Stimulated activated CD4-positive, alpha-beta T cell treated with anti-CD3 and anti-CD28 coated beads, Interleukin-4, amount 100 ng/mL, for 48 hours (primary cell): ENCODE measurements around the gene ANKRD33B.
A peak's percentile ranks its signal among the peaks of the same experiment; 100 is the strongest.
"Not testable (repeated sequence)": the region's sequence is repeated elsewhere in the genome, so short reads cannot be mapped to it uniquely, and the experiment has no call there.

ENCODE experiments used
- DNase-seq, 2 donors: peaks; one replicate each; pipeline ENCODE4 v3.0.0-alpha.2; 2020; ENCODE audit warnings: low read depth in 2 of 2

ANKRD33B gene

GRCh38 chr5:10563945-10564837 is at the start of gene ANKRD33B:
Gene ANKRD33B, plus strand, starts transcription at chr5:10564070. Its CDS starts 398 bp downstream, at chr5:10564468.
- DNase-seq: peak; percentile 67 to 74

DNA sequence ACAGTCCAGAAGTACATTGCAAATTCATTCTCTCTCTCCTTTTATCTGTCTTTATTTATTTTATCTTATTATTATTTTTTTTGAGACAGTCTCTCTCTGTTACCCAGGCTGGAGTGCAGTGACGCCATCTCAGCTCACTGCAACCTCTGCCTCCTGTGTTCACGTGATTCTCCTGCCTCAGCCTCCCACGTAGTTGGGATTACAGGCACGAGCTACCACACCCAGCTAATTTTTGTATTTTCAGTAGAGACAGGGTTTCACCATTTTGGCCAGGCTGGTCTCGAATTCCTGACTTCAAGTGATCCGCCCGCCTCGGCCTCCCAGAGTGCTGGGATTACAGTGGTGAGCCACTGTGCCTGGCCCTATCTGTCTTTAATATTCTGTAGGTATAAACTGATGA is 49.3 kb upstream of the ANKRD33B start:
- DNase-seq: not testable (repeated sequence)

- DNase-seq: no peak
These were observed 48.4 kb upstream of the ANKRD33B start for GRCh38 chr5:10515492-10515891.

GRCh38 chr5:10518347-10518746 is 45.5 kb upstream of the ANKRD33B start:
- no peak for DNase-seq

DNA sequence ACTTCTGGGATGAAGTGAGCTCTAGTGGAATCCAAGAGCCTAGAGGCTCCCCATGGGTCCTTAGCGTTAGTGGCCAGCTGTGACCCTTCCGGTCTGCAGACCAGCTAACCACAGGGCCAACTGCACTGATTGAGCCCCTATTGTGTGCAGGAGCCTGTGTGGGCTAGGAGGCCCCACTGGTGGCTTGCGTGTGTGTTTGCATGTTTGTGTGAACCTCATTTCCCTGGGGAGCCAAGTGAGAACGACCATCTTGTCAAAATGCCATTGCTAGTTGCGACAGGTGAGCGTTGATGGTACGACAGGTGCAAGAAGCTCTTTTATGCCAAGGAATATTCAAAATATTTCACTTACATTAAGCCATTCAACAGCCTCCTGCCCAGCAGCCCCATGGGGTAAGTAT is 44.1 kb upstream of the ANKRD33B start:
- DNase-seq: no peak

GRCh38 chr5:10520706-10521105 is 43.2 kb upstream of the ANKRD33B start:
- no peak for DNase-seq

GRCh38 chr5:10521466-10522223 is 42.2 kb upstream of the ANKRD33B start:
- DNase-seq: no peak

GRCh38 chr5:10522224-10522611 is 41.7 kb upstream of the ANKRD33B start:
- no peak for DNase-seq

- no peak for DNase-seq
These were observed 39.3 kb upstream of the ANKRD33B start for GRCh38 chr5:10524376-10525123.

DNA sequence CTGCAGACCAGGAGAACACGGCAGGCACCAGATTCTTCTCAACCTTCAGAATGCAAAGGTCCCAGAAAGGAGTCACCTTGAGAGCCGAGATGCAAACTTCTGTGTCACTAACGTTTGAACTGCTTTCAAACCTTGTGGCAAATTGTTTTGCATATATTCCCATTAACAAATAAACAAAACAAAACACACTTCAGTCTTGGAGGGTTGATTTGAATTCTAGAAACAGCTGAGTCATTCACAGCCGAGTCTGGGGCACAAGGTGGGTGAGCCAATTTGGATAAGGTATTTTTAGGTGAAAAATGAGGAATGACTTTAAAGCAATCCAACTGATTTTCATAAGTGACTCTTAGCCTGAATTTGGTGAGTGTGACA is 38.8 kb upstream of the ANKRD33B start:
- no peak for DNase-seq

DNA sequence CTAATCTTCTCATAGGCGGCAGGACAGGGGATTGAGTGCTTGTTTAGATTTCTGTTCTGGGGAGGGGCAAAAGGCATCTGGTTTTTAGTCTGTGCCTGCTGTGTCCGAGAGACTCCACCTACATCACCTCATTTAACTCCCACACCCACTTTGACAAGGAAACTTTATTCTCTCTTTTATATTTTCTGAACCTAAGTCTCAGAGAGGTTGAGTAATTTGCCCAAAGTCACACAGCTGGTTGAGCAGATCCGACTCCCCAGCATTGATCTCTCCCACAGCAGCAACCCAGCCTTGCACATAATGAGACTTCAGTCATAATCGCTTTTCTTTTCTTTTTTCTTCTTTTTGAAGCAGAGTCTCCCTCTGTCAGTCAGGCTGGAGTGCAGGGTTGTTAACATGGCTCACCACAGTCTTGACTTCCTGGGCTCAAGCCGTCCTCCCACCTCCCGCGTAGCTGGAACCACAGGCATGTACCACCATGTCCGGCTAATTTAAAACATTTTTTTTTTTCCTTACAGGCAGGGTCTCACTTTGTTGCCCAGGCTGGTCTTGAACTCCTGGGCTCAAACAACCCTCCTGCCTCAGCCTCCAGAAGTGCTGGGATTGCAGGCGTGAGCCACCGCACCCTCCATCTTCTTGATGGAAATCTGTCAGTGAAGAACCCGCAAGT is 36.5 kb upstream of the ANKRD33B start:
- no peak for DNase-seq

DNA sequence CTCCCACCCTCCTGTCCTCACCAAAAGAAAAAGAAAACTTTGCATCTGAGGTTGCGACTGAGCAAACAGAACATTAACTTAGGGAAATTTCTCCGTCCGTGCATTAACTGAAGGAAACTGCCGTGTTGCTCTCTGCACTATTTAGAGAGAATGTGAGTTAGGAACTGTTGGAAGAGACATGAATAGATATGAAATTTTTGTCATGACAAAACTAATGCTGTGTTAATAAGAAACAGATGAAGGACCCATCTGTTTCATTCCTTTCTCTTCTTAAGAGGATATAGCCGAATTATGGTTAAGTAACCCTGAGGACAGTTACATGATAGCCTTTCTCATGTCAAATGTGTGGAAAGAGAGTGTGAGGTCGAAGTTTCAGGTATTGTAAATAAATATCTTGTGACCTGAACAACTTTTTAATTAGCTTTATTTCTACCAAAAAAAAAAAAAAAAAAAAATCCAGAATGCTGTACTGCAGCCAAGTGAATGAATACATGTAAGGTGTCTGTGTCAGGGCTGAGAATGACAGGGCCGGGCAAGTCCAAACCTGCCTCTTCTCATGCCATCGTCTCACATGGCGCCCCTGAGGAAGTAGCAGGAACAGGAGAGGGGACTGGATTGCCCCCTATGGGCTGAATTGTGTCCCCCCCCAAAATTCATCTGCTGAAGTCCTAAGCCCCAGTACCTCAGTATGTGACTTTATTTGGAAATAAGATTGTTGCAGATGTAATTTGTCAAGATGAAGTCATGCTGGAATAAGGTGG is 35.6 kb upstream of the ANKRD33B start:
- no peak for DNase-seq

DNA sequence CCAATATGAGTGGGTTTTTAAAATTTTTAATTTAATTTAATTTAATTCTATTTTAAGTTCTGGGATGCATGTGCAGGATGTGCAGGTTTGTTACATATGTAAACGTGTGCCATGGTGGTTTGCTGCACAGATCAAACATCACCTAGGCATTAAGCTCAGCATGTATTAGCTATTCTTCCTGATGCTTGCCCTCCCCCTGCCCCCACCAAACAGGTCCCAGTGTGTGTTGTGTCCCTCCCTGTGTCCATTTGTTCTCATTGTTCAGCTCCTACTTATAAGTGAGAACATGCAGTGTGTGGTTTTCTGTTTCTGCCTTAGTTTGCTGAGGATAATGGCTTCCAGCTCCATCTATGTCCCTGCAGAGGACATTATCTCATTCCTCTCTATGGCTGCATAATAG is 35.0 kb upstream of the ANKRD33B start:
- no peak for DNase-seq

GRCh38 chr5:10530601-10531320 is 33.1 kb upstream of the ANKRD33B start:
- DNase-seq: no peak

DNA sequence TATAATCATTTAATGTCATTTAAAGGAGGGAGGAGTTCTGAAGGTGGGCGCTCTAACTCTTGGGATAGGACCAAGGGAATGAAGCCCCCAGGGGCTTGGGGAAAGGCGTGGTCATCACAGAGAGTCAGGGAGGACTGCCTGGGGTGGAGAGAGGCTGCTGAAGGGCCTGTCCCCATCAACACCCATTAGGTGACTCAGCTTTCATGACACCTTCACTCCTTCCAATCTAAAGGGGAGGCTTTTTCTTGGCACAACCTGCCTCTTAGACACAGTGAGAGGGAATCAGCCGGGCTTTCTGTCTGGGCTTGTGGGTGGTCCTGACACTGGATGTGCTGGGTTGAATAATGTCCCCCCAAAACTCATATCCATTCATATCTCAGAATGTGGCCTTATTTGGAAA is 31.4 kb upstream of the ANKRD33B start:
- DNase-seq: no peak

DNA sequence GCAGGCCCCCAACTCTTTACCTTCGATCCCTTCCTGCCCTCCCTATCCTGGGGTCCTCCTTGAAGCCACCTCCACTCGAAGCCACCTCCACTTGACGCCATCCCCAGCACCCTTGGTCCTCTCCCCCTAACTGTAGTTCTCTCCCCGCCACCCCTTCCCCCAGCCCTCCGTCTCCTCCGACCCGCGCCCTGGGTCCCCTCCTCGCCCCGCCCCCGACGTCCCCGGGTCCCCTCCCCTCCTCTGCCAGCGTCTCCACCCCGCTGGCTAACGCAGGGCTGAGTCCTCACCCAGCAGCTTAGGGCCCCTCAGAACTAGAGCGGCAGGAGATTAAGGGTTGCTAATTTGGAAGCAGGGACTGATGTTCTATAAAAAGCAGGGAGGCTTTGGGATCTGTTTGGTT is 30.6 kb upstream of the ANKRD33B start:
- DNase-seq: no peak

DNA sequence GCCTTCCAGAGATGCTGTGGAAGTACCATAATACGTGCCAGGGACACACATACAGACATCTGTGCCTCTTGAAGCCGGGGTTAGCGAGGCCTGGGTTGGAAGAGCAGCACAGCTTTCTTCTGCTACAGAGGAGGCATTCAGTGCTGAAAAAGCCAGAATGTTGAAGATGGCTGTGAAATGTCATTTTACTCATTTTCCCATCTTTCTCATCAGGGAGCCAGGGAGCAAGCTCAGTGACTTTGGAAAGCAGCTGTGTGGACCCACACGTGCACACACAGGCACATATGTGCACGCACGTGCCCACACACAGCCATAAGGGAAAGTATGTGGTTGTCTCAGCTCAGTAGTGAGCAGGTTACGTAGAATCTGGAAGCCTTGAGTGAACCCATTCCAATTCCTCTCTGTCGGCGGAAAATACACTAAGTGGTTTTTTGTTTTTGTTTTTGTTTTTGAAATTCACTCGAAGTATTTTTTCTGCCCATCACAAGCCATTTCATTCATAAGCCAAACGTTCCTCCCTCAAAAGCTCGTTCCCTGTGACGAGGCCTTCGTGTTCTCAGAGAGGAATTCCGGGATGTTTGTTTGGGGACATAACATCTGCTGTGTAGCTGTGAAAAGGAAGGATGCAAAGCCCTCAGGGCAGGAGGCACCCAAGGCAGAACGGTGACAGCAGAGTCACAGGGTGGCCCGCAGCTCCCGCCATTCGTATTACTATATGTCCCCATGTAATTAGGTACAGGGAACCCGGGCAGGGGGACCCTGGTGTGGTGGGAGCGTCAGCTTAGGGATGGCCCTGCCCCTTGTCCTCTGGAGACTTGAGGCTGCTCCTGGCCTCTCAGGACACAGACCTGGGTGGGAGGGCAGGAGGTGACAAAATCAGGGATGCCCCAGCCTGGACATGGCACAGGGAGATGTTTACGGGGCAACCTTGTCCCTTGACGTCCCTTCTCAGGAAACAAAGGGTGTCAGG is 29.0 kb upstream of the ANKRD33B start:
- no peak for DNase-seq

DNA sequence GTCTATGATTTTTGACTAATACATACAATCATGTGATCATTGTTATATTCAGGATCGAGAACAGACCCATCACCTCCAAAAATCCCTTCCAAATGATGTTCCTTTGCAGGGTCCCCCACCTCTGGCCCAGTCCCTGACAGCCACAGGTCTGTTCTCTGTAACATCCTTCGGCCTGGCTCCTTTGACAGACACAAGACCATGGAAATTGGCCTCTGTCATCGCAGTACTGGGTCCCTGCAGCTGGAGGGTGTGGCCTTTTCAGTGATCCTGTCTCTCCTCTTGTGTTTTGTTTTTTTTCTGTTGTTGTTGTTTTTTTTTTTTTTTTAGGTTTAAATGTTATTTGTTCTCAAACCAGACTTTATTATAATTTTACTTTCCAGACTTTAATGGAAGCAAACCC is 27.4 kb upstream of the ANKRD33B start:
- no peak for DNase-seq

DNA sequence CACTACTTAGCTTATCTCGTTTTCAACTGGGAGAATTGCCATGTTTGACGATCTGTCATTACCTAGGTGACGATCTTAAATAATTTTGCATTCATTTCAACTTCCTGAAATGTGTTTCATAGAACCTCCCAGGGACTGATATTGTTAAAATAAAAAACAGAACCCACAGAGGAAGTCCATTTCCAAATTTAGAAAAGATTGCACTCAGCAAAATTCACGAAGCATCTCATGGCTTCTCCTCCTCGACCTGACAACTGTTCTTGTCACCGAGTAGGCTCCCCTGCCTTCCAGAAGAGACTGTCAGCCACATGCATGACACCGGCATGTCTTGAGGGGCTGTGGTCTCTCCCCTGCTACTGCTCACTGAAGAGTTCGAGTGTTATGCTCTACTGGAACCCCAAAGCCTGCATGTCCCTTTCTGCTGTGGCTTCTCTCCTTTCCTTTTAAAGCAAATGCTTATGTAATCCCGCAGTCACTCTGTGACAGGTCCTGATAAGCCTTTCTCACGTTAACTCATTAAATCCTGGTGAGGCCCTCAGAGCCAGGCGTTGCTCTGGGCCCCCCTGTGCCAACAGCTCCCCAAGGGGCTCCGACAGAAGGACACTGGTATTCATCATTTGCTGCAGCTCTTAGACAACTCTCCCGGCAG is 26.8 kb upstream of the ANKRD33B start:
- DNase-seq: no peak
